GM12801 (cell line): ENCODE data around the gene NPM1.

Source experiments
- TF ChIP-seq, protein P1 (sequence below): IDR thresholded peaks from one replicate; pipeline ENCODE4 v1.5.1; 2011; ENCODE audit warnings: control low read depth; ENCODE audit not compliant: insufficient read length; ENCODE audit errors: extremely low read depth

NPM1 gene

GRCh38 chr5:171405615-171406014 lies 18.0 kb downstream of the NPM1 start:
- TF ChIP-seq, protein P1, sequence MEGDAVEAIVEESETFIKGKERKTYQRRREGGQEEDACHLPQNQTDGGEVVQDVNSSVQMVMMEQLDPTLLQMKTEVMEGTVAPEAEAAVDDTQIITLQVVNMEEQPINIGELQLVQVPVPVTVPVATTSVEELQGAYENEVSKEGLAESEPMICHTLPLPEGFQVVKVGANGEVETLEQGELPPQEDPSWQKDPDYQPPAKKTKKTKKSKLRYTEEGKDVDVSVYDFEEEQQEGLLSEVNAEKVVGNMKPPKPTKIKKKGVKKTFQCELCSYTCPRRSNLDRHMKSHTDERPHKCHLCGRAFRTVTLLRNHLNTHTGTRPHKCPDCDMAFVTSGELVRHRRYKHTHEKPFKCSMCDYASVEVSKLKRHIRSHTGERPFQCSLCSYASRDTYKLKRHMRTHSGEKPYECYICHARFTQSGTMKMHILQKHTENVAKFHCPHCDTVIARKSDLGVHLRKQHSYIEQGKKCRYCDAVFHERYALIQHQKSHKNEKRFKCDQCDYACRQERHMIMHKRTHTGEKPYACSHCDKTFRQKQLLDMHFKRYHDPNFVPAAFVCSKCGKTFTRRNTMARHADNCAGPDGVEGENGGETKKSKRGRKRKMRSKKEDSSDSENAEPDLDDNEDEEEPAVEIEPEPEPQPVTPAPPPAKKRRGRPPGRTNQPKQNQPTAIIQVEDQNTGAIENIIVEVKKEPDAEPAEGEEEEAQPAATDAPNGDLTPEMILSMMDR: no peak

DNA sequence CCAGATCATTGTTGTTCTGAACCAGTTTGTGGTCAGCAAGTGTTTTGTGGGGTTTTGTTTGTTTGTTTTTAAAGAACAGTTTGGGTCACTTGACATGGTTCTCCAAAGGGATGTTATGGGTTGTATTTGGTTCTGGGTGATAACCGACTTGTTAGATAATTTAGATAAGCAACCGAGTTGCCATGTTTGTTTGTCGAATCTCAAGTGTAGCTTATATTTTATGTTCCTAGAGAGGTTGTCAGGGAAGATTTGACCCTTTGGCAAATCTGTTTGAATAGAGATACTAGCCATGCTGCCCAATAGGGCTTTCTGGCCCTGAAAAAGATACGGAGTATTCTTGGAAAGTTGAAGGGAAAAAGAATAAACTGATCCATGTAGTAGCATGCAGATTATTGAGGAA lies 19.6 kb downstream of the NPM1 start:
- TF ChIP-seq, protein P1: no peak

GRCh38 chr5:171409164-171410136 lies 21.8 kb downstream of the NPM1 start:
- TF ChIP-seq, protein P1: no peak

GRCh38 chr5:171410181-171410580 lies 22.5 kb downstream of the NPM1 start:
- TF ChIP-seq, protein P1: no peak

GRCh38 chr5:171412186-171412585 lies 24.5 kb downstream of the NPM1 start:
- TF ChIP-seq, protein P1: no peak

GRCh38 chr5:171413153-171413910 lies 25.7 kb downstream of the NPM1 start:
- TF ChIP-seq, protein P1: no peak

GRCh38 chr5:171415115-171415730 lies 27.6 kb downstream of the NPM1 start:
- TF ChIP-seq, protein P1: no peak
